GM12891 (cell line): Measurements from ENCODE around the gene CLIP4.
"Not testable (repeated sequence)": the region's sequence is repeated elsewhere in the genome, so short reads cannot be mapped to it uniquely, and the experiment has no call there.

ENCODE experiments used
- DNase-seq: peaks from one replicate; pipeline ENCODE4 v3.0.0; 2011; ENCODE audit warnings: low spot score; ENCODE audit not compliant: insufficient read length
- FAIRE-seq: peaks from 2 replicates; lab custom pipeline; 2011; peaks lifted over from hg19 to GRCh38; lab: Jason Lieb, UNC
- PAX5 ChIP-seq: IDR thresholded peaks from 2 replicates; pipeline ENCODE4 v1.6.1; 2011; ENCODE audit warnings: low read length, moderate library complexity, mild to moderate bottlenecking; ENCODE audit not compliant: insufficient read depth, severe bottlenecking
- POLR2A ChIP-seq: IDR thresholded peaks from 2 replicates; pipeline ENCODE4 v1.6.1; 2011; ENCODE audit warnings: low read depth, low read length, control low read depth
- POLR2AphosphoS5 ChIP-seq: IDR thresholded peaks from 2 replicates; pipeline ENCODE4 v1.6.1; 2011; ENCODE audit warnings: low read depth, low read length, control low read depth
- POU2F2 ChIP-seq: IDR thresholded peaks from 2 replicates; pipeline ENCODE4 v1.6.1; 2011; ENCODE audit warnings: low read depth, mild to moderate bottlenecking, control low read depth, low read length, moderate library complexity
- SPI1 ChIP-seq: IDR thresholded peaks from 2 replicates; pipeline ENCODE4 v1.6.1; 2011; ENCODE audit warnings: low read depth, low read length, control low read depth
- TAF1 ChIP-seq: IDR thresholded peaks from 2 replicates; pipeline ENCODE4 v1.6.1; 2011; ENCODE audit warnings: low read depth, low read length, control low read depth

The CLIP4 gene

DNA sequence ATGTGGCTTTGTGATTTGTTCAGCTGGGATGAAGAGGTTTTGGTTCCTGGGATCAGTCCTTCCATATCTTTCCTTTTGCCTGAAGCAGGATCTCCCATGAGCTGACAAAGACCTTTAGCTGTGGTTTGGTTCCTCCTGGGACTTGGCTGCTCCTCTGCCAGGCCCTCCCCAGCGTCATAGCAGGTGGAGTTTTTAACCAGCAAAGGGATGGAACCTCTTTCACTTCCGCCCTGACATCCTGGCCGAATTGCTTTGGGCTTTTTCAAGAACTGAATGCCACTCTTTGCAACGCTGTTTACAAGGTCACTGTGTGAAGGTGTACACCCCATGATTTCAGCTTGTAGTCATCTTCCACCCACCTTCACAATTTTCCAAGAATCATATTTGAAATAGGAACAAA is 41.3 kb upstream of the CLIP4 start:
- TF ChIP-seq POLR2AphosphoS5 (no peak), SPI1 (peak; percentile 33; the same call in 1 of the 2 replicates), POU2F2 (no peak)
- DNase-seq (no peak), FAIRE-seq (no peak)

DNA sequence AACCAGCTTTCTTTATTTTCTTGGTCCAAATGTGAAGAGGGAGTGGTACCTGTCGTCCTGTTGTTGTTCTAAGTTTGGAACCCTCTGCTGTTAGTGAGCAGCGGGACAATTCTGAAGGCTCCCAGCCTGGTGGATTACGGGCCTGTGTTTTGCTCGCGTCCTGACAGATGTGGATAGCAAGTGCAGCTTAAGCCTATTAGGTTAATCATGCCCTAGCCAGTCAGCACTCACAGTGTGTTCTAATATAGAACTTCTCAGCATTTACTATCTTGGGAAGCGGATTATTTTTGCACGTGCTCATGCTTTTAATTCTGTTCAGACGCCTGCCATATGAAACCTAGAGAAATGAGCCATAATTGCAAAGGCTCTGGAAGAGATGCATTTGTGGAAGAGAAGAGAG is 40.8 kb upstream of the CLIP4 start, which contains the start of gene PCARE:
PCARE (minus strand) TSS at position 113 of the 400 bp plus-strand sequence. CDS start 262 bp downstream, outside the sequence.
- DNase-seq (no peak), FAIRE-seq (no peak)
- TF ChIP-seq TAF1 (no peak), POU2F2 (no peak), SPI1 (no peak), POLR2AphosphoS5 (no peak), PAX5 (no peak), POLR2A (no peak)

GRCh38 chr2:29075894-29076705 is 39.1 kb upstream of the CLIP4 start:
- TF ChIP-seq TAF1 (no peak), POLR2A (no peak), POU2F2 (no peak), PAX5 (no peak)
- DNase-seq (no peak), FAIRE-seq (no peak)

- no peak for TF ChIP-seq PAX5
- TF ChIP-seq POLR2AphosphoS5: no peak
- DNase-seq (no peak), FAIRE-seq (no peak)
Measured at GRCh38 chr2:29079887-29080286, 35.3 kb upstream of the CLIP4 start.

DNA sequence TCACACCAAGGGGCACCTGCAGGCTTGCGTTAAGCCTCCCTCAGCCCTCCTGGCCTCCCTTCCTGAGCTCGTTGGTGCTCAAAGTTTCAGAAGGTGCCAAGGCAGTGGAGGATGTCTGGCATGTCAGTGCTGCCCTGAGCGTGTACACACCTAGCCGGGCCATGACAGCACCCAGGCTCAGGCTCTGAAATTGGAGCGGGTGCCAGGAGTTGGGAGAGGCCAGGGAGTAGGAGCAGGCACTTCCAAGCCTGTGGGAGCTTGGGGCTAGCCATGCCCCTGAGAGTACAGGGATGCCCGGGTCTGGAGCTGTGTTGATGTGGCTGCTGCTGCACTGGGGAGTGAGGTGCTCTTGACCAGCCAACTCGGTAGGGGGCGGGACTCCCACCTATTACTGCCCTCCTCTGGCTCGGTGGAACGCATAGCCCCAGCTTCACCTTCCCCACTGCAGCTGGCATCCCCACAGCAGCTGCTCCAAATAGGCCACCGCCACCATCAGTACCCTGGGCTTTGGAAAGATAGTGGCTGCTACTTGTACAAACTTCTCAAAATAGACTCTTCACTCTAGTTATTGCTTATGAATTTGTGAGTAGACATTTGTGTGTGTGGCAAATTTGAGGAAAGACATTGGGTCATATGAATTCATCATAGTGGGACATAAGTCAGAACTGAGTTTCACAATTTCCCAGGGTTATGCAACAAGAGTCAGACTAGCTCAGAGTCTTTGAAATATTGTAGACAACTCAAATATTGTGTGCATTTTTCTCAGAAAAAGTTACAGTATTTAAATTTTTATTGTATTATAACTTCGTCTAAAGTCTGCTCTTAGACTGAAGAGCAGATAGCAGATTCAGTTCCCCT is 34.1 kb upstream of the CLIP4 start:
- TF ChIP-seq PAX5 (no peak), POU2F2 (no peak), SPI1 (no peak), POLR2AphosphoS5 (no peak), POLR2A (no peak)
- DNase-seq (no peak), FAIRE-seq (no peak)

- DNase-seq (no peak), FAIRE-seq (peak; percentile 58)
- TF ChIP-seq POLR2AphosphoS5 (no peak), PAX5 (no peak), POU2F2 (no peak), POLR2A (no peak), TAF1 (no peak), SPI1 (no peak)
Measured at GRCh38 chr2:29082804-29083495, 32.3 kb upstream of the CLIP4 start.

DNA sequence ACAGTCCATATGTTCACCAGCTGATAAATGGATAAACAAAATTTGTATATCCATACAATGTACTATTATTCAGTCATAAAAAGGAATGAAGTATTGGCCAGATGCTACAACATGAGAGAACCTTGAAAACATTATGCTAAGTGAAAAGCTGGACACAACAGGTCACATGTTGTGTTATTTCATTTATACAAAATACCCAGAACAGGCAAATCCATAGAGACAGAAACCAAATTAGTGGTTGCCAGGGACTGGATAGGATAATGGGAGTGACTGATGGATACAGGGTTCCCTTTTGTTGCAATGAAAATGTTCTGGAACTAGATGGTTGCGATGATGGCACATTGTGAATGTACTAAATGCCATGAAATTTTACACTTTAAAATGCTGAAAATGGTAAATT is 30.7 kb upstream of the CLIP4 start:
- no peak for FAIRE-seq
- no peak for DNase-seq
- TF ChIP-seq POLR2AphosphoS5 (no peak), POLR2A (no peak), TAF1 (no peak), POU2F2 (no peak), SPI1 (no peak), PAX5 (no peak)

DNA sequence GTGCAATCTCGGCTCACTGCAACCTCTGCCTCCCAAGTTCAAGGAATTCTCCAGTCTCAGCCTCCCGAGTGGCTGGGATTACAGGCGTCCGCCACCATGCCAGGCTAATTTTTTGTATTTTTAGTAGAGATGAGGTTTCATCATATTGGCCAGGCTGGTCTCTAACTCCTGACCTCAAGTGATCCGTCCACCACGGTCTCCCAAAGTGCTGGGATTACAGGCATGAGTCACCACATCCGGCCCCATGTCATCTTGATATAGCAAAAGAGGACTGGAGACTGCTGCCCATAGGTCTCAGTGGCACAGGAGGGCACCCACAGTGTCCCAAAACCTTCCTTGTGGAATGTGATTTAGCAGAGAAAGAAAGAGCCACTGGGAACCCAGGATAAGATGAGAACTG is 24.9 kb upstream of the CLIP4 start:
- not testable (repeated sequence) for FAIRE-seq, DNase-seq

GRCh38 chr2:29096969-29097368 is 18.2 kb upstream of the CLIP4 start:
- FAIRE-seq: no peak
- no peak for DNase-seq
- TF ChIP-seq SPI1: no peak
- TF ChIP-seq TAF1: no peak
- no peak for TF ChIP-seq POLR2AphosphoS5
- TF ChIP-seq POLR2A: no peak
- TF ChIP-seq PAX5: no peak
- TF ChIP-seq POU2F2: no peak

GRCh38 chr2:29097569-29097968 is 17.6 kb upstream of the CLIP4 start:
- DNase-seq (no peak), FAIRE-seq (no peak)
- TF ChIP-seq POLR2AphosphoS5 (no peak), POLR2A (no peak), POU2F2 (no peak), PAX5 (no peak), TAF1 (no peak), SPI1 (no peak)
